ENCODE data around the gene EXPH5.

DNA sequence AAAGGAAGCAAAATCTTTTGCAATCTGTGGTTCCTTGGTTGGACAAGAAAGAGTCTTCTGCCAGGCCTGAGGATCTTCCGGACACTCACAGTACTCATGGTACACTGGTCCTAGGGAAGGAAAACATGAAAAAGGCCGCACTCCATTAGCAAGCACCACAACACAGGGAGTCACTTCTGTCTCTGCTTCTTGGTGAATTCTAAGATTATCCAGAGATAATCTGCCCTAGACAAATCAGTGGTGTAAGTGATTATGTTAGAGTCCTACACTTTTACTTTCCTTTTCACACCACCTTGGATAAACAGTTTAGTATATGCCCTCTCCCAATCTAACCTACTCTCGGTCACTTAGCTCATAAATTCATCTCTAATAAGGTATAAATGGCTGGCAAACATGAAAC lies 107.2 kb downstream of the EXPH5 start:
- TF ChIP-seq, protein P1, sequence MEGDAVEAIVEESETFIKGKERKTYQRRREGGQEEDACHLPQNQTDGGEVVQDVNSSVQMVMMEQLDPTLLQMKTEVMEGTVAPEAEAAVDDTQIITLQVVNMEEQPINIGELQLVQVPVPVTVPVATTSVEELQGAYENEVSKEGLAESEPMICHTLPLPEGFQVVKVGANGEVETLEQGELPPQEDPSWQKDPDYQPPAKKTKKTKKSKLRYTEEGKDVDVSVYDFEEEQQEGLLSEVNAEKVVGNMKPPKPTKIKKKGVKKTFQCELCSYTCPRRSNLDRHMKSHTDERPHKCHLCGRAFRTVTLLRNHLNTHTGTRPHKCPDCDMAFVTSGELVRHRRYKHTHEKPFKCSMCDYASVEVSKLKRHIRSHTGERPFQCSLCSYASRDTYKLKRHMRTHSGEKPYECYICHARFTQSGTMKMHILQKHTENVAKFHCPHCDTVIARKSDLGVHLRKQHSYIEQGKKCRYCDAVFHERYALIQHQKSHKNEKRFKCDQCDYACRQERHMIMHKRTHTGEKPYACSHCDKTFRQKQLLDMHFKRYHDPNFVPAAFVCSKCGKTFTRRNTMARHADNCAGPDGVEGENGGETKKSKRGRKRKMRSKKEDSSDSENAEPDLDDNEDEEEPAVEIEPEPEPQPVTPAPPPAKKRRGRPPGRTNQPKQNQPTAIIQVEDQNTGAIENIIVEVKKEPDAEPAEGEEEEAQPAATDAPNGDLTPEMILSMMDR (IDR thresholded peaks at IDR 0.05; ENCODE audit: insufficient read depth, low read length), result no peak
- TF ChIP-seq GABPA (IDR thresholded peaks at IDR 0.05; ENCODE audit: low read depth), result no peak

Measured in HL-60 (cell line).